ENCODE data around the gene PAFAH1B1.

Gene PAFAH1B1

GRCh38 chr17:2563543-2563942 lies 29.9 kb upstream of the PAFAH1B1 start (continued):
- TF ChIP-seq PATZ1 (tag by site-specific recombination; IDR thresholded peaks at IDR 0.05) (no peak), ZNF335 (tag by site-specific recombination; conservative IDR thresholded peaks at IDR 0.05) (no peak), ZNF114 (tag by site-specific recombination; IDR thresholded peaks at IDR 0.05) (no peak)

GRCh38 chr17:2564877-2565276 lies 28.6 kb upstream of the PAFAH1B1 start:
- CTCF ChIA-PET, result no interaction called here
- H3K27ac ChIP-seq (ENCODE audit: extremely low read depth, low read depth, low read length), result no peak overlapping the region

More at GRCh38 chr17:2564877-2565276, 28.6 kb upstream of the PAFAH1B1 start:
- Histone ChIP-seq H3K36me3 (ENCODE audit: control insufficient read depth in 2 of 2, insufficient read depth in 1 of 2, low read length in 2 of 2) (no peaks in the 10 kb centered on the region), H3K9me3 (ENCODE audit: control insufficient read depth, insufficient read depth, low read depth, low read length) (no peaks in the 10 kb centered on the region), H3K4me1 (ENCODE audit: control insufficient read depth, insufficient read depth, low read length) (no peaks in the 10 kb centered on the region), H3K4me3 (ENCODE audit: low read depth, low read length) (no peak overlapping the region)
- POLR2A ChIA-PET, result no interaction called here
- TF ChIP-seq TSHZ1 (tag by site-specific recombination; IDR thresholded peaks at IDR 0.05; ENCODE audit: borderline replicate concordance), result no peak
- TF ChIP-seq ZNF184 (tag by site-specific recombination; IDR thresholded peaks at IDR 0.05), result no peak
- TF ChIP-seq RBAK (tag by site-specific recombination; IDR thresholded peaks at IDR 0.05), result no peak
- no peak for TF ChIP-seq REPIN1 (tag by site-specific recombination; IDR thresholded peaks at IDR 0.05; ENCODE audit: low read depth)
- no peak for TF ChIP-seq ZSCAN18 (tag by site-specific recombination; IDR thresholded peaks at IDR 0.05)
- TF ChIP-seq ZNF26 (tag by site-specific recombination; IDR thresholded peaks at IDR 0.05), result no peak
- TF ChIP-seq ZNF777 (tag by site-specific recombination; IDR thresholded peaks at IDR 0.05; ENCODE audit: borderline replicate concordance), result no peak
- TF ChIP-seq ZNF555 (tag by site-specific recombination; conservative IDR thresholded peaks at IDR 0.05), result no peak
- TF ChIP-seq ZNF664 (tag by site-specific recombination; IDR thresholded peaks at IDR 0.05), result no peak
- TF ChIP-seq BCL6B (tag by site-specific recombination; IDR thresholded peaks at IDR 0.05), result no peak
- no peak for TF ChIP-seq PRDM1 (tag by site-specific recombination; IDR thresholded peaks at IDR 0.05)
- TF ChIP-seq ZBTB6 (tag by site-specific recombination; IDR thresholded peaks at IDR 0.05), result no peak
- TF ChIP-seq SCRT1 (tag by site-specific recombination; IDR thresholded peaks at IDR 0.05; ENCODE audit: borderline replicate concordance), result no peak
- TF ChIP-seq WT1 (tag by site-specific recombination; IDR thresholded peaks at IDR 0.05), result no peak
- TF ChIP-seq KLF16 (tag by site-specific recombination; IDR thresholded peaks at IDR 0.05), result no peak
- TF ChIP-seq ZNF239 (tag by site-specific recombination; IDR thresholded peaks at IDR 0.05), result no peak
- TF ChIP-seq ZNF335 (tag by site-specific recombination; conservative IDR thresholded peaks at IDR 0.05), result no peak

Data from HEK293 (cell line).